Hepatocyte (in vitro differentiated cells): ENCODE data around the gene CELSR1. TPM values are rescaled to one million over a fixed set of nuclear protein-coding genes. Genes with fewer than 3 reads are reported as not detected.

Experiments
- DNase-seq: peaks from one replicate; pipeline ENCODE4 v3.0.0-alpha.2; 2016; ENCODE audit warnings: low spot score
- H2AFZ ChIP-seq: fragments of 200-600 bp; sonication (generic); 2 replicates; pipeline ENCODE4 v1.6.0; 2016; ENCODE audit warnings: antibody characterized with exemption, mild to moderate bottlenecking
- H3K27ac ChIP-seq: fragments of 200-600 bp; sonication (generic); 2 replicates; pipeline ENCODE4 v1.5.1; 2016; ENCODE audit warnings: mild to moderate bottlenecking
- H3K27me3 ChIP-seq: fragments of 200-600 bp; sonication (generic); 2 replicates; pipeline ENCODE4 v1.6.1; 2016
- H3K36me3 ChIP-seq: fragments of 200-600 bp; sonication (generic); replicated peaks from 2 replicates; pipeline ENCODE4 v1.5.1; 2016; ENCODE audit warnings: low read depth; ENCODE audit not compliant: insufficient read depth
- H3K4me1 ChIP-seq: fragments of 200-600 bp; sonication (generic); 2 replicates; pipeline ENCODE4 v1.5.1; 2016; ENCODE audit warnings: mild to moderate bottlenecking, moderate library complexity; ENCODE audit not compliant: insufficient read depth
- H3K4me2 ChIP-seq: fragments of 200-600 bp; sonication (generic); 2 replicates; pipeline ENCODE4 v1.6.0; 2016
- H3K4me3 ChIP-seq: fragments of 200-600 bp; sonication (generic); 2 replicates; pipeline ENCODE4 v1.5.1; 2016; ENCODE audit warnings: mild to moderate bottlenecking
- H3K79me2 ChIP-seq: fragments of 200-600 bp; sonication (generic); 2 replicates; pipeline ENCODE4 v1.6.0; 2017; ENCODE audit warnings: mild to moderate bottlenecking
- H3K9me2 ChIP-seq: fragments of 200-600 bp; sonication (generic); replicated peaks from 2 replicates; pipeline ENCODE4 v1.6.0; 2017; ENCODE audit warnings: mild to moderate bottlenecking; ENCODE audit not compliant: insufficient read depth
- H3K9me3 ChIP-seq: fragments of 200-600 bp; sonication (generic); 2 replicates; pipeline ENCODE4 v1.5.1; 2016; ENCODE audit warnings: low read depth, mild to moderate bottlenecking
- H4K20me1 ChIP-seq: fragments of 200-600 bp; sonication (generic); 2 replicates; pipeline ENCODE4 v1.6.0; 2016; ENCODE audit warnings: mild to moderate bottlenecking; ENCODE audit not compliant: insufficient read depth, poor library complexity, severe bottlenecking
- CTCF ChIP-seq: fragments of 200-600 bp; sonication (generic); IDR thresholded peaks from 2 replicates; pipeline ENCODE4 v1.5.1; 2016; ENCODE audit warnings: antibody characterized with exemption, mild to moderate bottlenecking; ENCODE audit not compliant: poor library complexity
- EZH2 ChIP-seq: fragments of 200-600 bp; sonication (generic); IDR thresholded peaks from 2 replicates; pipeline ENCODE4 v1.6.1; 2016; ENCODE audit warnings: antibody characterized with exemption, mild to moderate bottlenecking, borderline replicate concordance
- EZH2phosphoT487 ChIP-seq: fragments of 200-600 bp; sonication (generic); IDR thresholded peaks from one replicate; pipeline ENCODE4 v1.6.1; 2018; ENCODE audit warnings: antibody characterized with exemption, mild to moderate bottlenecking, low read depth, moderate library complexity; ENCODE audit not compliant: unreplicated experiment, severe bottlenecking
- WGBS: methylation state at CpG from one replicate; pipeline ENCODE4 v1.1.6; 2016; ENCODE audit warnings: low lambda C conversion rate; ENCODE audit errors: missing lambda C conversion rate; 5-methylcytosine and 5-hydroxymethylcytosine counted together
- polyA plus RNA-seq: library from polyadenylated mRNA; unstranded; fragments of >200 nt; fragmentation: Nextera tagmentation; extraction: Ambion mirVana; gene quantifications from 2 replicates; pipeline ENCODE4 v1.2.1, GENCODE V29; 2016
- total RNA-seq: library from RNA; depleted of rRNA; stranded (reverse); fragments of >200 nt; gene quantifications from 2 replicates; pipeline ENCODE4 v1.2.3, GENCODE V29; 2014

CELSR1 gene
- total and polyA plus RNA-seq, 2 experiments from 2014 or later, result 3.0 to 8.7 TPM

- no peaks in the 10 kb centered on the region for H3K36me3 ChIP-seq
- H3K4me1 ChIP-seq, result no peaks in the 10 kb centered on the region
- no peaks in the 10 kb centered on the region for H3K79me2 ChIP-seq
- H3K27ac ChIP-seq, result no peak overlapping the region
- no peaks in the 10 kb centered on the region for H3K27me3 ChIP-seq
- 82% methylated on average over 6 of the region's 6 CpGs for WGBS
- H3K4me2 ChIP-seq, result no peak overlapping the region
- no peak for DNase-seq
- no peaks in the 10 kb centered on the region for H3K9me3 ChIP-seq
- TF ChIP-seq EZH2 (no peak), EZH2phosphoT487 (no peak), CTCF (no peak)
- no peaks in the 10 kb centered on the region for H4K20me1 ChIP-seq
- no peak overlapping the region for H2AFZ ChIP-seq
- H3K4me3 ChIP-seq, result no peak overlapping the region
- H3K9me2 ChIP-seq, result no peaks in the 10 kb centered on the region
These were observed 67.7 kb downstream of the CELSR1 start for GRCh38 chr22:46469711-46470110.

- Histone ChIP-seq H3K4me3 (no peak overlapping the region), H3K36me3 (no peaks in the 10 kb centered on the region), H3K27me3 (no peaks in the 10 kb centered on the region), H4K20me1 (no peaks in the 10 kb centered on the region), H3K9me2 (no peaks in the 10 kb centered on the region), H2AFZ (no peak overlapping the region), H3K79me2 (no peaks in the 10 kb centered on the region), H3K9me3 (no peaks in the 10 kb centered on the region), H3K27ac (no peak overlapping the region), H3K4me2 (no peak overlapping the region), H3K4me1 (no peaks in the 10 kb centered on the region)
- no peak for DNase-seq
- 75% methylated on average over 5 of the region's 5 CpGs for WGBS
- TF ChIP-seq EZH2phosphoT487 (no peak), EZH2 (no peak), CTCF (no peak)
These were observed 70.4 kb downstream of the CELSR1 start for GRCh38 chr22:46467006-46467405.

- TF ChIP-seq EZH2, result no peak
- Histone ChIP-seq H2AFZ (no peak overlapping the region), H3K9me2 (no peaks in the 10 kb centered on the region), H3K27ac (no peak overlapping the region), H3K4me1 (no peaks in the 10 kb centered on the region), H3K79me2 (no peaks in the 10 kb centered on the region), H3K4me3 (no peak overlapping the region), H3K9me3 (no peaks in the 10 kb centered on the region), H4K20me1 (no peaks in the 10 kb centered on the region), H3K27me3 (no peaks in the 10 kb centered on the region), H3K4me2 (no peak overlapping the region), H3K36me3 (no peaks in the 10 kb centered on the region)
- DNase-seq, result no peak
- WGBS, result over 99% methylated on average over 10 of the region's 10 CpGs
These were observed 71.2 kb downstream of the CELSR1 start for GRCh38 chr22:46466255-46466676.

DNA sequence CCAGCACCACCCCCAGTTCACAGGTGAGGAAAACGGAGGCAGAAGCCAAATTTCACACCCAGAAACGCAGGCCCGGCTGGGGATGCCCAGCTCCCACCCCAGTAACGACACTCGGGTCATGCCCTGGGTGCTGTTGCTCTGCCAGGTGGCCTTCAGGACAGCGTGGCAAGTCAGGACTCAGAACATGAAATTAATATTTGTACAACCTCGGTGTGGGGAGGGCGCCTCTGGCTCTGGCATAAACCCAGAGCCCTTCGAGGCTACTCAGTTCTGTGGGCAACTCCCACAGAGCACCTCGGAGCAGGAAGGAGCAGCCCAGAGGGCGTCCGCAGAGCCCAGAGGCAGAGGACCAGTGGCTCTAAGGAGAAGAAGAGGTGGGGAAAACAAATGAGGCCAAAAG lies 71.6 kb downstream of the CELSR1 start:
- WGBS, result 91% methylated on average over 12 of the region's 12 CpGs
- H3K4me1 ChIP-seq, result no peaks in the 10 kb centered on the region
- H2AFZ ChIP-seq, result no peak overlapping the region
- no peaks in the 10 kb centered on the region for H3K27me3 ChIP-seq
- H4K20me1 ChIP-seq, result no peaks in the 10 kb centered on the region
- no peaks in the 10 kb centered on the region for H3K79me2 ChIP-seq
- no peaks in the 10 kb centered on the region for H3K9me2 ChIP-seq
- DNase-seq, result no peak
- no peak for TF ChIP-seq CTCF
- TF ChIP-seq EZH2phosphoT487, result no peak
- no peak for TF ChIP-seq EZH2
- no peak overlapping the region for H3K27ac ChIP-seq
- H3K9me3 ChIP-seq, result no peaks in the 10 kb centered on the region
- no peaks in the 10 kb centered on the region for H3K36me3 ChIP-seq
- no peak overlapping the region for H3K4me2 ChIP-seq
- no peak overlapping the region for H3K4me3 ChIP-seq
